GM19452 (cell line): ENCODE data around the gene OR2M2.

Experiments
- ATAC-seq: cut with Tn5 transposase; IDR thresholded peaks from one replicate; pipeline ENCODE4 v1.9.1; 2021; ENCODE audit not compliant: unreplicated experiment

OR2M2 gene, protein sequence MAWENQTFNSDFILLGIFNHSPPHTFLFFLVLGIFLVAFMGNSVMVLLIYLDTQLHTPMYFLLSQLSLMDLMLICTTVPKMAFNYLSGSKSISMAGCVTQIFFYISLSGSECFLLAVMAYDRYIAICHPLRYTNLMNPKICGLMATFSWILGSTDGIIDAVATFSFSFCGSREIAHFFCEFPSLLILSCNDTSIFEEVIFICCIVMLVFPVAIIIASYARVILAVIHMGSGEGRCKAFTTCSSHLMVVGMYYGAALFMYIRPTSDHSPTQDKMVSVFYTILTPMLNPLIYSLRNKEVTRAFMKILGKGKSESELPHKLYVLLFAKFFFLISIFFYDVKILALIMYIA

DNA sequence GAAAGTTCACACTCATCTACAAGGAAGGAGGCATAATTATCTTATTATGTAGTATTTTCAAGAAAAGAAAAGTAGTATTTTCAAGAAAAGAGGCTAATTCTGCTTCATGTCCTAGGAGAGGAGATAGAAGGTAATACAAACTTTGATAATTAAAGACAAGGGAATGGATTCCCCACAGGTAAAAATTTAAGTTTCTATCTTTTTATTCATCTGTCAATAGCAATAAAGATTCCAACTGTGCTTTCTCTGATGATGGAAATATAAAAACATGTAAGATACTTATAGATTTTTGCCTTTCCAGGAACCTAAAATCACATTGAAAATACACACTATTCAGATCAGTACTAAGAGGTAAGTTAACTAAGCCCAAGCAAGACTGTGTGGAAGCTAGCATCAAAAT, at the start of gene OR2M2:
Gene OR2M2, plus strand, starts transcription at position 301 of the 400 bp plus-strand sequence. CDS start 5,165 bp downstream, outside the sequence.
- no peak for ATAC-seq

DNA sequence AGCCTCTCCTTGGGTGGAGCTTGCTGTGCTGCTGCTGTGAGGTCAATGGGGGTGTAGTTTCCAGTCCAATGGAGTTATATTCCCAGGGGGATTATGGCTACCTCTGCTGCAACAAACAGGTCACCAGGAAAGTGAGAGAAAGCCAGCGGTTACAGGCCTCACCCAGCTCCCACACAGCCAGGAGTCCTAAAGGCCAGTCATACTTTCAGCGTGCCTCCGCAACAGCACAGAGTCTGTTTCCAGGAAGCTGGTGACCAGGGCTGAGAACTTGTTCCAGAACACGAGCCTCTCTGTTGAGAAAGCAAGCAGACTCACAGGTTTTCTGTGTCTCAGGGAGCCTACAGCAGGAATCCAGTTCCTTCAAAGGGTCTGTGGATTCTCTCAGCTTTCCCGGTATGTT, 47.0 kb upstream of the OR2M2 start:
- ATAC-seq, result no peak

DNA sequence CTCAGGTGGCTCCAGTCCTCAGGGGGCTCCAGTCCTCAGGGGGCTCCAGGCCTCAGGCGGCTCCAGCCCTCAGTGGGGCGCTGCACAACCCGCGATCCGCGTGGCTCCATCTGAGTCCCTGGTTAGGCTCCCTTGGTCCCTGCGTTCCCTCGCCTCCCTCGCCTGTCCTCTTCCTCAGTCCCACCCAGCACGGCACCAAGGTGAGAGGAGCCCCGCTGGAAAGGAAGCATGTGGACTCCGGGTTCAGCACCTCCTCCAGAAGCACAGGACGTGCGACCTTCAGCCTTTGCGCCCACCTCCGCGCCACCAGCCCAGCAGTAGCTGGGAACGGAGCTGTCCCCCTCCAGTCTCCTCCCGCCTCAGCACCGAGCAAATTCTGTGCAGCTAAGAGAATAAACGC, 37.8 kb upstream of the OR2M2 start:
- no peak for ATAC-seq

DNA sequence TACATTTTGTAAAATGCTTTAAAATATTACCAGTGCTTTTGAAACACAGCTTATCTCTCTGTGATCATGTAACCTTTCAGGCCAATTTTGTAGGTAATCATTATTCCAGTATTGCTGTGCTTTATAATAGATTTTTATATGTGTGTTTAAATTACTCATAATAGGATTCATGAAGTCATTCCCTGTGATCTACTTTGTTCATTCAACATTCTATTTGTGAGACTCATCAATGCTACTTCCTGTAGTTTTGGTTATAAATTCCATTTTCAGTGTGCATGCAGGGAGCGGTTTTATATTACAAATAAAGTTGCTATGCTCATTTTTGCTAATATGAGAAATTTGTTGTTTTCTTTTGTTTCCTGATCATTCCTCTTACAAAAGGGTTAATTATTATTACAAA, 33.8 kb upstream of the OR2M2 start:
- ATAC-seq, result no peak

DNA sequence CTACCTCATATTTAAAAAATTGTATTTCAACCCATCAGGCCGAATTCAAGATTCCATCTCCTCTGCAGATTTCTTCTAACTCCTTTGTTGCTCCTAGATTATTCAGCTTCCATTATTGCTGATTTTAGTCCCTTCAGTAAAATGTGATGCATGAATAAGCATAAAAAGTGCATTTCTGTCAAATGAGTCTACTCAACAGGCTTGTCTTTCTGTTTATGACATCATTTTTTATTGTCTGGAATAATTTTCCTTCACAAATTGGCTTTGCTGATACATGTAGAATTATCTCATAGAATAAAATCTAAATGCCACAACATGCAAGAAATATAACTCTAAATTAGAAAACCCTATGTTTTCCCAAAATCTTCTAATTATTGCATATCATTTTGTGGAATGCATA, 31.3 kb upstream of the OR2M2 start:
- ATAC-seq, result no peak

DNA sequence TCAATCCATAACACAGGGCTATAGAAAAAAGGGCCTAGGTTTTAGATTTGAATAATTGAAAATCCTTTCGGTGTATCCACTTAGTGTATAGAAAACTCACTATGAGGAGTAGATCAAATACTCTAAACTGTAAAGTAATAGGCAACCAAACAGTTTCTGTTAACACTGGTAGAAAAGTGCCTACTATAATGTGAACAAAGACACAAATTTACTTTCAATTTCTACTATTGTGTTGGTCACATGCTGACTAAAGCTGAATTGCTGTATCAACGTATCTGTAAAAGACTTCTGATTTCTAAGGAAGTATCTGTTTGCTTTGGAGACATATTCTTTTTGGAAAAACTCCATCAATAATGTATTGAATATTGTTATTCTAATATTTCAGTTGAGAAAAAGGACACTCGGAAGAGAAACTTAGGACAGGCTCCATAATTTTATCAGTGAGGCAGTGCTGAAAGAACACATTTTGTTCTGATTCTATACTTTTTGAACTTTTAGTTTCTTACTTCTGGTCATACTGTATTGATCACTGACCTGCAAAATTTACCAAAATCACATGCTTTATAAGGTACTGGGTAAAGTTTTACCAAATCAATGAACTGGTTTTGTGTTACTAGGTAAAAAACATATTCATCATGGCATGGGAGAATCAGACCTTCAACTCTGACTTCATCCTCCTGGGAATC, 30.0 kb upstream of the OR2M2 start, which contains the start of gene OR2M5:
Gene OR2M5, plus strand, starts transcription at position 636 of the 686 bp plus-strand sequence. Its CDS starts 0 bp downstream, at position 636.
- no peak for ATAC-seq

DNA sequence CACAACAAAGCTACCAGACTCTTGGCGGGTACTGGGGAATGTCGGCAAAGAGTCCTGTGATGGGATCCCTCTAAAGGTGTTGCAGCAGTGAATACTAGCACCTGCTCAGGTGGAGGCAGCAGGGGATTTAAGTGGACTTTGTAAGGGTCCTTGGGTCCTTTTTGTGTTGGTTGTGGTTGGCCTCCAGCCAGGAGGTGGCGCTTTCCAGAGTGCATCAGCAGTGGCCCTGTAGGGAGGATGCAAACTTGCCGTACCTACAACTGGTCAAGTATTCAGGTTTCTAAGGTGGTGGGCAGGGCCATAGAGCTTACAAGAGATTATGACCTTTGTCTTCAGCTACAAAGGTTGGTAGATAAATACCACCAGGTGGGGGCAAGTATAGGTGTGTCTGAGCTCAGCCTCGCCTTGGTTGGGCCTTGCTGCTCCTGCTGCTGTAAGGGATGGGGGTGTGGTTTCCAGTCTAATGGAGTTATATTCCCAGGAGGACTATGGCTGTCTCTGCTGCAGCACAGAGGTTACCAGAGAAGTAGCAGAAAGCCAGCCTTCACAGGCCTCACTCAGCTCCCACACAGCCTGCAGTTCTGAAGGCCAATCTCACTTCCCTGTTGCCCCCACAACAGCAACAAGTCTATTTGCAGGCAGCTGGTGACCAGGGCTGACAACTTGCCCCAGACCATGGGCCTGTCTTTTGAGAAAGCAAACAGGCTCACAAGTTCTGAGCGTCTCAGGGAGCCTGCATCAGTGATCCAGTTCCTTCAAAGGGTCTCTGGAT, 22.4 kb upstream of the OR2M2 start:
- no peak for ATAC-seq

DNA sequence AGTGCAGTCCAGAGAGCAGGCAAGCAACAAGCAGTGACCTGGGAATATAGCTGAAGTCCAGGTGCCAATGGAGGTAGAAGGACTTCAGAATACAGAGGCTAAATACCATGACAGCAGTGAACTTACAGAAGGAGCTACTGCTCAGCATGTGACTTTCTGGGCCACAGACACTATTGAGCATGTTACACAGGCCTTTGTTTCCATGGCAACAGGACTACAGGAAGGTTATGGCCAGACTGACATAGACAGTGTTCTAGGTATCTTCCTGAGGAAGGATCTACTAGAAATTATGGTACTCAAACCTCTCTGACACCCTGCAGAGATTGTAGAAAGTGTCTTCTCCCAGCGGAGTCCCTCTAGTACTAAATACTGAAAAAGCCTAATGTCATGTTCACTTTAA, 18.7 kb upstream of the OR2M2 start:
- no peak for ATAC-seq

DNA sequence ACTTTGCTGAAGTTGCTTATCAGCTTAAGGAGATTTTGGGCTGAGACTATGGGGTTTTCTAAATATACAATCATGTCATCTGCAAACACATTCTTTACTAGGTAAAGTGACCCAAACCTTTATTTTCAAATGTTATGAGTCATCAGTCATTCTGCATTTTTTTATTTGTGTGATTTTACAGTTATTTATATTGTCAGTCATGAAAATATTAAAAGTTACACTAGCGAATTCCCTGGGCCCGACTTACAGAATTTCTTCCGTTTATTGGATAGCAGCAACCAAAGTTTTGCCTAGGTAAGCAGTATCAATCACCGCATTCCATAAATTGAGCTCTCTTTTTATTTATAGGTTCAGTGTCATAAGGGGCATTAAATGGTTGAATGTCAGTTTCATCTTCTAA, 15.9 kb upstream of the OR2M2 start:
- ATAC-seq, result no peak

DNA sequence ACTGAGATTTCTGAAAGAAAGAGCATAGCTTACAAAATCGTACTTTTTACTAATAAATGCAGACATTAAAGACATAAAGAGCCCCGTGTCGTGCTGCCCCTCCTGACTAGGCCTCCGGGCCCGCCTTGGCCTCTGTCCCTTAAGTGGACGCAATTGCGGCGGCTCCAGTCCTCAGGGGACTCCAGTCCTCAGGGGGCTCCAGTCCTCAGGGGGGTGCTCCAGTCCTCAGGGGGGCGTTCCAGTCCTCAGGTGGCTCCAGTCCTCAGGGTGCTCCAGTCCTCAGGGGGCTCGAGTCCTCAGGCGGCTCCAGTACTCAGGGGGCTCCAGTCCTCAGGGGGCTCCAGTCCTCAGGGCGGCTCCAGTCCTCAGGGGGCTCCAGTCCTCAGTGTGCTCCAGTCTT, 10.6 kb upstream of the OR2M2 start:
- no peak for ATAC-seq

DNA sequence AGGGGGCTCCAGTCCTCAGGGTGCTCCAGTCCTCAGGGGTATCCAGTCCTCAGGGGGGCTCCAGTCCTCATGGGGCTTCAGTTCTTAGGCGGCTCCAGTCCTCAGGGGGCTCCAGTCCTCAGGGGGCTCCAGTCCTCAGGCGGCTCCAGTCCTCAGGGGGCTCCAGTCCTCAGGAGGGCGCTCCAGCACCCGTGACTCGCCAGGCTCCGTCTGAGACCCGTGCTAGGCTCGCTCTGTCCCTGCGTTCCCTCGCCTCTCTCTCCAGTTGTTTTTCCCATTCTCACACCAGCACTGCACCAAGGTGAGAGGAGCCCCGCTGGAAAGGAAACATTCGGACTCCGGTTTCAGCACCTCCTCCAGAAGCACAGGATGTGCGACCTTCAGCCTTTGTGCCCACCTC, 9.4 kb upstream of the OR2M2 start:
- no peak for ATAC-seq

DNA sequence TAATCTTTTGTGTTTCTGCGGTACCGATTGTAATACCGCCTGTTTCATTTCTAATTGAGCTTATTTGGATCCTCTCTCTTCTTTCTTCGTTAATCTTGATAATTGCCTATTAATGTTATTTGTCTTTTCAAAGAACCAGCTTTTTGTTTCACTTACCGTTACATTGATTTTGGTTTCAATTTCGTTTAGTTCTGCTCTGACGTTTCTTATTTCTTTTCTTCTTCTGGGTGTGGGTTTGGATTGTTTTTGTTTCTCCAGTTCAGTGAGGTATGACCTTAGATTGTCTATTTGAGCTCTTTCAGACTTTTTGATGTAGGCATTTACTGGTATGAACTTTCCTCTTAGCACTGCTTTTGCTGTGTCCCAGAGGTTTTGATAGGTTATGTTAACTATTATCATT, 9.4 kb downstream of the OR2M2 start:
- no peak for ATAC-seq

DNA sequence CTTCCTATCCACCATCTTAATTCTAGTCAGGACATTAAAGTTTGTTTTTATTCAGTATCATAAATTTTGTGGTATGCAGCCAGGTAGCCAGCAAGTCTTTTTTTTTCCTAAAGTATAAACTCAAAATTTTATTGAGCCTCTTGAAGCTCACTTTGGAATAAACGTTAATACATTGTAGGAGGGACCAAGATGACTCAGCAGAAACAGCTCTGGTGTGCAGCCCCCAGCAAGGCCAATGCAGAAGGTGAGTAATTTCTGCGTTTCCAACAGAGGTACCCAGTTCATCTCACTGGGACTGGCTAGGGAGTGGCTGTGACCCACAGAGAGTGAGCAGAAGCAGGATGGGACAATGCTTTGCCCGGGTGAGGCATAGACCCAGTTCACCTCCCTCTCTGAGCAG, 12.7 kb downstream of the OR2M2 start:
- no peak for ATAC-seq

DNA sequence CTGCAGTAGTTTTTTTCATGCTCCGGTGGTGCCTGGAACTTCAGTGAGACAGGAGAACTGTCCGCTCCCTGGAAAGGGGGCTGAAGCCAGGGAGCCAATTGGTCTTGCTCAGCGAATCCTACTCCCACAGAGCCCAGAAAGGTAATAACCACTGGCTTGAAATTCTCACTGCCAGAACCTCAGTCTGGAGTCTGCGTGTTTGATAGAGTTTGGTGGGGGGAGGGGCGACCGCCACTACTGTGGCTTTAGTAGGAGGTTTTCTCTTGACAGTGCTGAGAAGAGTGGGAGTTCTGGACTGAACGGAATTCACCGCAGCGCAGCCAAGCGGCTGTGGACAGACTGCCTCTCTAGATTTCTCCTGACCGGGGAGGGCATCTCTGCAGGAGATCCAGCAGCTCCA, 14.4 kb downstream of the OR2M2 start:
- ATAC-seq, result no peak

DNA sequence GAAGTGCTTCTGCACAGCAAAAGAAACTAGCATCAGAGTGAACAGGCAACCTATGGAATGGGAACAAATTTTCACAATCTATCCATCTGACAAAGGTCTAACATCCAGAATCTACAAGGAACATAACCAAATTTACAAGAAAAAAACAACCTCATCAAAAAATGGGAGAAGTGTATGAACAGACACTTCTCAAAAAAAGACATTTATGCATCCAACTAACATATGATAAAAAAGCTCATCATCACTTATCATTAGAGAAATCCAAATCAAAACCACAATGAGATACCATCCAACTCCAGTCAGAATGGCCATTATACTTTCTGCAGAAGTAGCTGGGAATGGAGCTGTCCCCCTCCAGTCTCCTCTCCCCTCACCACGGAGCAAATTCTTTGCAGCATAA, 19.5 kb downstream of the OR2M2 start:
- no peak for ATAC-seq

DNA sequence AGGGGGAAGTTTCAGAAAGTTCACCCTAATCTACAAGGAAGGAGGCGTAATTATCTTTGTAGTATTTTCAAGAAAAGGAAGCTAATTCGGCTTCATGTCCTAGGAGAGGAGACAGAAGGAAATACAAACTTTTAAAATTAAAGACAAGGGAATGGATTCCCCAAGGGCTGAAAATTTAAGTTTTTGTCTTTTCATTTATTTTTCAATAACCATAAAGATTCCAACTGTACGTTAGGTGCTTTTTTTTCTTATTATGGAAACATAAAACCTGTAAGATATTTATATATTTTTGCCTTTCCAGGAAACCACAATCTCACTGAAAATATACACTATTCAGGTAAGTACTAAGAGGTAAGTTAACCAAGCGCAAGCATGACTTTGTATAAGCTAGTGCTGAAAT, 22.3 kb downstream of the OR2M2 start, which contains the start of gene OR2M3:
Gene OR2M3, plus strand, starts transcription at position 301 of the 400 bp plus-strand sequence. CDS start 5,803 bp downstream, outside the sequence.
- no peak for ATAC-seq

DNA sequence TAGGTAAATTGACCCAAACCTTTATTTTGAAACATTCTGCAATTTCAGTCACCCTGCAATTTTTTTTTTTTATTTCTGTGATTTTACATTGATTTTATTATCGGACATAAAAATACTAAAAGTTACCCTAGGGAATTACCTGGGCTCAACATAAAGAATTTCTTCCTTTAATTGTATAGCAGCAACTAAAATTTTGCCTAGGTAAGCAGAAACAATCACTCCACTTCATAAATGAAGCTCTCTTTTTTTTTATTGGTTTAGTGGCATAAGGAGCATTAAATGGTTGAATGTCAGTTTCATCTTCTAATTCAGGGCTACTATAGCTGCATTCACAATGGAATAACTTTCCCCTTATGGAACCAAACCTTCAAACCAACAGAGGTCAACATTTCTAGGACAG, 41.3 kb downstream of the OR2M2 start:
- no peak for ATAC-seq

DNA sequence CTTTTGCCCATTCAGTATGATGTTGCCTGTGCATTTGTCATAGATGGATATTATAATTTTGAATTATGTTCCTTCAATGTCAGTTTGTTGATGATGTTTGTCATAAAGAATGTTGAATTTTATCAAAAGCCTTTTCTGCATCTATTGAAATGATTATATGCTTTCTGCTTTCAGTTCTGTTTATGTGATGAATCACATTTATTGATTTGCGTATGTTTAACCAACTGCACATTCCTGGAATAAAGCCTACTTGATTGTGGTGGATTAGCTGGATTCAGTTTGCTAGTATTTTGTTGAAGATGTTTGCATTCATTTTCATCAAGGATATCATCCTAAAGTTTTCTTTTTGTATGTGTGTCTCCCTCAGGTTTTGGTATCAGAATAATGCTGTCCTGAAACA, 50.9 kb downstream of the OR2M2 start:
- ATAC-seq, result no peak

DNA sequence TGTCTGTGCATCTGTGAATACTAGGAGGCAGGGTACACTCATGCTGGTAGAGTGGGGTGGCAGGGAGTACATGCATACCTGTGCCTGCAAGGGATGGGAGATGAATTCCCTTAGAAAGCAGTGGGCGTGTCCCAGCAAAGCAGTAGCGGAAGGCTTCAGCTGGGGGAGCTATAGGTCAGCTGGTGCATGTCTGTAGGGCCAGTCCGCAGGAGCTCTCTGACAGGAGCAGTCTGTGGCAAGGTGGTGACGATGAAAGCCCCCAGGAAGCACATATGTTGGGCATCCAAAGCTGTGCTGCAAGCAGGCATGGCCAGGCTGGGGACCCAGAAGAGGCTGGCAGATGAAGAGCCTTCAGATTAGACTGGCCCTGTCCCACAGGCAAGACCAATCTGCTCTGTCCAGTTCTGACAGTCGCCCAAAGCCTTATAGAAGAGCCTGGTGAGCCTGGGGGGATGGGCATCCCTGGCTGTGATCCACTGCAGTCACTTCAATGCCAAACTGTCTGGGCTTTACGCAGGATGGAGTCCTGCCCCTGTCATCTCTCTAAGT, 54.8 kb downstream of the OR2M2 start:
- ATAC-seq, result no peak
